VCaP (cell line): ENCODE results near the gene YIPF4.
"Not testable (repeated sequence)": the region's sequence is repeated elsewhere in the genome, so short reads cannot be mapped to it uniquely, and the experiment has no call there.

Source experiments
- H3K27ac ChIP-seq: fragments of 450-650 bp; 2 replicates; pipeline ENCODE4 v1.5.1; 2017
- CTCF ChIP-seq: fragments of 450-650 bp; conservative IDR thresholded peaks from 2 replicates; pipeline ENCODE4 v1.5.1; 2017; ENCODE audit warnings: mild to moderate bottlenecking, moderate library complexity

Gene YIPF4

DNA sequence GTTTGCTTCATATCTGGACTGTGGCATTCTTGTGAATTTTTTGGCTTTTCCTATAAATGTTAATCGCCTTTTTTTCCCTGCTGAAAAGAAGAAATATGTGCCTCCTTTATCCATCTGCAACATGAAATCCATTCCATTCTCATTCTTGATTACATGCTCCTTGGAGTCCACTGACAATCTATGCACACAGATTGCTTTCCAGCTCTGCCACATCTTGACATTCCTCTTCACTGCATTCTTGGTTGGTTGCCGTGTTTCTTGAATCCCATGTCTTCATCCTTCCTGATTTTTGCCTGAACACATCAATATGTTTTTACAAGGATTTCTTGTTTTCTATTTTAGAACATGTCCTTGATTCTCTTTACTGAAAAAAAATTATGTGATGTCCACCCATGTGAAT lies 52.4 kb downstream of the YIPF4 start:
- H3K27ac ChIP-seq, result peak overlapping the region; percentile 73
- TF ChIP-seq CTCF, result no peak

DNA sequence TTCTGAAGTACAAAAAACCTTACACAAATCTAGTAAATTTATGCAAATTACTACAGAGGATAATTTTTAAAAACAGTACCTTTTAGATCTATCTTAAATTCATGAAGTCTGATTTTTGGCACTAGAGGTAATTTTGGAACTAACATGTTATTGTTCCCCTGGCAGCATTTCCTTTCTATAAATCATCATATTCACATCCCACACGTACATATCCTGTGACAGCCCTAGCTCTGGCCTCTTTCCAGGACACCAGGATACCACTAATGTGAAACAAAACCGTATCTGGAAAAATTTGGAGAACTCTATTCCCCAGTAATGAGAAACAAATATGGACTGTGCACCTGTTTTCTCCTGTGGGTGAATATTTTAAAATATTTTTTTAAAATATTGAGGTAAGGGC lies 65.1 kb downstream of the YIPF4 start:
- TF ChIP-seq CTCF, result no peak
- H3K27ac ChIP-seq, result no peak overlapping the region

- H3K27ac ChIP-seq, result not testable (repeated sequence)
Measured at GRCh38 chr2:32350797-32351196, 73.1 kb downstream of the YIPF4 start.

- peak overlapping the region; percentile 98 for H3K27ac ChIP-seq
- no peak for TF ChIP-seq CTCF
Measured at GRCh38 chr2:32355976-32356680, 78.4 kb downstream of the YIPF4 start.

DNA sequence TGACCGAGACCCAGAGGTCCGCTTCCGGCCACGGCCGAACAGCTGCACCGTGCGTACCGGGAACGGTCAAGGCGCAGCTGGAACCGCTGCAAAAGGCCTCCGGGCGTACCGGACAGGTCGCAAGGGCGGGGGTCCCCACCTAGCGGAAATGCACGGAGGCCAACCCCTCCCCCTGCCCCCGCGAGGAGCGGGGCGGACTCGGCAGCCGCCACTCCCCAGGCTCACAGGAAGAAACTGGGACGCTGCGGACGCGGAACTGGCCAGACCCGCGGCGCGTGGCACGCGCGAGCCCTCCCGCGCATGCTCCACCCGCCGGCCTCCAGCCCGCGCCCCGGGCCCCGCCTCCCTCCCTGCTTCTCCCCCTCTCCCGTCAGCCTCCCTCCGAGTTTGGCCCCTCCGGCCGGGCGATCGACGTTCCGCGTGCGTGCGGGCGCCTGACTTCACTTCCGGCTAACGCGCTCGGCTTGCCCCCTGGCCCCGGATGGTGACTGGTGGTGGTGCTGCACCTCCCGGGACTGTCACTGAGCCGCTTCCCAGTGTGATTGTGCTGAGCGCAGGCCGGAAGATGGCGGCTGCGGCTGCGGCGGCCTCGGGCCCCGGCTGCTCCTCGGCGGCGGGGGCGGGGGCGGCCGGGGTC lies 79.1 kb downstream of the YIPF4 start, which contains the start of gene BIRC6:
Gene BIRC6 (plus strand): TSS at position 343 of the 637 bp plus-strand sequence. CDS start 139 bp downstream, at position 482.
- H3K27ac ChIP-seq, result peak within 1 kb of the TSS; percentile 98
- no peak for TF ChIP-seq CTCF

GRCh38 chr2:32357318-32358110 lies 79.8 kb downstream of the YIPF4 start:
- peak overlapping the region; percentile 98 for H3K27ac ChIP-seq
- TF ChIP-seq CTCF, result no peak

GRCh38 chr2:32358111-32358482 lies 80.4 kb downstream of the YIPF4 start:
- no peak for TF ChIP-seq CTCF
- peak overlapping the region; percentile 98 for H3K27ac ChIP-seq
